Regular cardiac myocyte (primary cell): Measurements from ENCODE around the gene COL4A5. TPM values are rescaled to one million over a fixed set of nuclear protein-coding genes. Genes with fewer than 3 reads are reported as not detected.

Experiments used
- total RNA-seq: library from RNA; depleted of rRNA; stranded (reverse); fragments of >200 nt; gene quantifications from 2 replicates; pipeline ENCODE4 v1.2.3, GENCODE V29; 2014

The COL4A5 gene
- total RNA-seq, result 41.4 and 56.9 TPM in 2 replicates

DNA sequence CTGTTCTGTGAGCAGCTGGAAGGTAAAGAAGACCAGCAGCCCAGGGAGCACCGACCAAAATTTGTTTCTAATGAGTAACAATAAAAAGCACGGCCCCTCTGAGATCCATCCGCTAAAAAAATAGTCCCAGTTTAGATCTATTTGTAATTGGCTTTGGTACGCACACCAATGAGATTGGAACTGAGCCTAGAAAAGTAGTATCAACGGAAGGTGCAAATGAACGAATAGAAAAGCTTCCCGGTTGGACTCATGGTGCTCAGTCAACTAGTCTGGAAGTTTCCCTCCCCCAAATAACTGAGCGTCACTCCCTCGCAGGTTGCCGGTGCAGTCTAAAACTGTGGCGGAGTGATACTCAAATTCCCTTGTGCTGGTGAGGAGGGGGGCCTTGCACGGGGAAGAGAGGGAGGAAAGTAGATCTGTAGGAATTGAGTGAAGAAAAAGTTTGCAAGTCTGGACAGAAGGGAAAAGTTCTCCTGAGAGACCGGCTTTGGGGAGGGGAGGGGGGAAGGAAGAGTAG is at the start of gene COL4A5:
COL4A5 (plus strand) TSS at position 413 of the 517 bp plus-strand sequence. CDS start 288 bp downstream, outside the sequence.

DNA sequence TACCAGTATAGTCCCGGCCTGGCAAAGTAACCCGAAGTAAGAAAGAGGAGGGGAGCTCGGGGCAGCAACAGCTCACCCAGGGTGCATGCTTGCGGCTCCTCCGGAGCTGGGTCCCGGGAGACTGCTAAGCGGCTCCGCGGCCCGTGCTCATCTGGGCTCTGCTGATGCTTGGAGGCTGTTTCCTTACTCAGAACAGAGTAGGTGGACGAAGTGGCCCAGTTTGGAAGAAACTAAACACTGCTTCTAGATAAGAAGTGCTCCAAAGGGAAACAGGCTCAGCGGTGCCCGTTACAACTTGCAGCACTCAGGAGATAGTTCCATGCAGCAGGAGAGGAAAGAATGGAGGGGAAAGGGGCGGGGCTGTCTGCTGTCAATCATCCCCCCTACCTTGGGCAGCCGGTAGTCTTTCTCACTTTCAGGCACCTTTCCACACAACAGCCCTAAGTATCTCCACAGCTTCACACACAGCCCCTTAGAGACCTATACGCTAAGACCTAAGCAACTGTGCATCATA is 1.5 kb upstream of the COL4A5 start, which contains the start of gene COL4A6:
COL4A6 (minus strand) TSS at position 313 of the 514 bp plus-strand sequence; CDS start at position 87, 226 bp downstream.

GRCh38 chrX:108736509-108737479 is 297.2 kb downstream of the COL4A5 start, which contains the start of gene IRS4:
Gene IRS4, minus strand, starts transcription at chrX:108736563.

Other genes starting within 250 kb of the COL4A5 start
- 3.7 and 4.6 TPM in 2 replicates for gene COL4A6, start 1.4 kb upstream of the COL4A5 start, total RNA-seq